GM12878 (cell line): ENCODE data around the gene SHISA7. TPM values are rescaled to one million over a fixed set of nuclear protein-coding genes. Genes with fewer than 3 reads are reported as not detected.

ENCODE experiments used
- CUX1 ChIP-seq: IDR thresholded peaks from 2 replicates; pipeline ENCODE4 v1.6.1; 2012; ENCODE audit warnings: improper control_type of control experiment, low read depth, low read length; ENCODE audit not compliant: insufficient replicate concordance
- KLF5 ChIP-seq: fragments of 450-650 bp; IDR thresholded peaks from 2 replicates; pipeline ENCODE4 v1.6.1; 2014; ENCODE audit warnings: mild to moderate bottlenecking; ENCODE audit not compliant: partially characterized antibody
- LARP7 ChIP-seq: fragments of 450-650 bp; IDR thresholded peaks from 2 replicates; pipeline ENCODE4 v1.6.1; 2017; ENCODE audit warnings: mild to moderate bottlenecking
- MAX ChIP-seq: IDR thresholded peaks from 2 replicates; pipeline ENCODE4 v1.6.1; 2012; ENCODE audit warnings: low read depth, low read length, improper control_type of control experiment
- MTA3 ChIP-seq: IDR thresholded peaks from 2 replicates; pipeline ENCODE4 v1.6.1; 2012; ENCODE audit warnings: low read length, inconsistent platforms, borderline replicate concordance
- PAX8 ChIP-seq: fragments of 450-650 bp; IDR thresholded peaks from 2 replicates; pipeline ENCODE4 v1.6.1; 2017; ENCODE audit warnings: mild to moderate bottlenecking, moderate library complexity
- SMARCA5 ChIP-seq: fragments of 450-650 bp; IDR thresholded peaks from 2 replicates; pipeline ENCODE4 v1.6.1; 2017; ENCODE audit warnings: mild to moderate bottlenecking
- SP1 ChIP-seq: IDR thresholded peaks from one replicate; pipeline ENCODE4 v1.6.1; 2011; ENCODE audit warnings: low read depth, low read length
- TCF12 ChIP-seq: IDR thresholded peaks from 2 replicates; pipeline ENCODE4 v1.6.1; 2011; ENCODE audit warnings: low read depth, mild to moderate bottlenecking, low read length
- YBX1 ChIP-seq: fragments of 450-650 bp; IDR thresholded peaks from 2 replicates; pipeline ENCODE4 v1.6.1; 2016; ENCODE audit warnings: antibody characterized with exemption
- ZBED1 ChIP-seq: IDR thresholded peaks from 2 replicates; pipeline ENCODE4 v1.6.1; 2016; ENCODE audit warnings: borderline replicate concordance
- polyA plus RNA-seq, 11 experiments: library from polyadenylated mRNA; depleted of rRNA in 4 of 11; unstranded in 6 of 11; stranded (reverse) in 5 of 11; fragments of >200 nt; fragmentation: Nextera tagmentation in 4 of 11; fragmentation: Illumina TruSeq in 1 of 11; extraction: Ambion mirVana in 4 of 11; extraction: Trizol in 1 of 11; gene quantifications; 1 replicate in 1 of 11; 2 replicates in 10 of 11; pipeline versions ENCODE4 v1.2.1 to v1.2.3, GENCODE V29; 2011 to 2016; ENCODE audit warnings: inconsistent platforms in 2 of 11, missing spikeins in 2 of 11, low read depth in 1 of 11
- total RNA-seq, 4 experiments: library from RNA; depleted of rRNA in 3 of 4; stranded (reverse); fragments of >200 nt in 3 of 4; fragmentation: Illumina TruSeq in 1 of 4; extraction: Trizol in 1 of 4; gene quantifications; 2 replicates each; pipeline versions ENCODE4 v1.2.1 to v1.2.3, GENCODE V29; 2013 to 2021

SHISA7 gene
- total and polyA plus RNA-seq, 10 of the 15 experiments (the other 5 are each of a cell fraction or from before 2014, with no cell fraction given) = 0.03 TPM; not detected in 9

- TF ChIP-seq CUX1 = no peak
- TF ChIP-seq MTA3 = no peak
- no peak for TF ChIP-seq SP1
- TF ChIP-seq KLF5 = no peak
- no peak for TF ChIP-seq TCF12
- TF ChIP-seq PAX8 = no peak
- TF ChIP-seq SMARCA5 = no peak
- no peak for TF ChIP-seq MAX
- TF ChIP-seq LARP7 = no peak
- no peak for TF ChIP-seq ZBED1
- no peak for TF ChIP-seq YBX1
Observed at GRCh38 chr19:55419624-55420236, 23.4 kb downstream of the SHISA7 start (continued).
